IMR-90 (cell line): ENCODE data around the gene SMIM26. TPM values are rescaled to one million over a fixed set of nuclear protein-coding genes. Genes with fewer than 3 reads are reported as not detected.

Source experiments
- ATAC-seq: fragments of 200-7000 bp; cut with Tn5 transposase; 2 replicates; pipeline ENCODE4 v1.9.1; 2020; ENCODE audit warnings: low read depth, mild to moderate bottlenecking, moderate library complexity
- BruUV-seq: library from RNA; stranded (reverse); fragments of 400-500 nt; replicated peaks from 2 replicates; lab custom pipeline; 2021; lab: Mats Ljungman, UMichigan
- CTCF ChIA-PET: fragments of 300-600 bp; formaldehyde crosslinking; extraction: SDS; loops from one replicate; lab custom pipeline; 2021; ENCODE audit warnings: antibody characterized with exemption; lab: Yijun Ruan, JAX
- POLR2A ChIA-PET: fragments of 300-600 bp; sonication (Branson Sonifier 250); formaldehyde crosslinking; loops from one replicate; lab custom pipeline; 2022; ENCODE audit warnings: antibody characterized with exemption; ENCODE audit not compliant: unreplicated experiment; lab: Charles Lee
- DNase-seq: peaks from one replicate; pipeline ENCODE4 v3.0.0; 2013
- H2AFZ ChIP-seq: replicated peaks from 2 replicates; pipeline ENCODE3; 2013; ENCODE audit warnings: low read length, mild to moderate bottlenecking; ENCODE audit not compliant: poor library complexity
- H2AK5ac ChIP-seq: 2 replicates; pipeline ENCODE4 v1.6.1; 2013; ENCODE audit warnings: low read depth, low read length, inconsistent platforms
- H2AK9ac ChIP-seq: replicated peaks from 2 replicates; pipeline ENCODE3; 2013; ENCODE audit warnings: mild to moderate bottlenecking, low read depth, low read length, moderate library complexity; ENCODE audit not compliant: poor library complexity
- H2BK120ac ChIP-seq: 2 replicates; pipeline ENCODE4 v1.6.1; 2013; ENCODE audit warnings: low read depth, low read length, inconsistent platforms
- H2BK15ac ChIP-seq: 3 replicates; pipeline ENCODE4 v1.6.1; 2013; ENCODE audit warnings: low read depth, low read length, inconsistent platforms
- H2BK20ac ChIP-seq: 2 replicates; pipeline ENCODE4 v1.6.1; 2013; ENCODE audit warnings: low read depth, mild to moderate bottlenecking, inconsistent platforms, low read length, moderate library complexity
- H2BK5ac ChIP-seq: 2 replicates; pipeline ENCODE4 v1.6.1; 2013; ENCODE audit warnings: mild to moderate bottlenecking, low read depth, low read length, inconsistent platforms; ENCODE audit not compliant: poor library complexity, severe bottlenecking
- H3K14ac ChIP-seq: replicated peaks from 2 replicates; pipeline ENCODE4 v1.6.1; 2013; ENCODE audit warnings: low read depth, low read length, inconsistent platforms
- H3K18ac ChIP-seq: 2 replicates; pipeline ENCODE4 v1.6.1; 2013; ENCODE audit warnings: low read depth, low read length, control low read depth
- H3K23ac ChIP-seq: 2 replicates; pipeline ENCODE4 v1.6.1; 2013; ENCODE audit warnings: low read depth, low read length, inconsistent platforms
- H3K27ac ChIP-seq: 2 replicates; pipeline ENCODE4 v1.5.1; 2013; ENCODE audit warnings: mild to moderate bottlenecking, control low read depth, low read length; ENCODE audit not compliant: insufficient read depth
- H3K27me3 ChIP-seq: 2 replicates; pipeline ENCODE4 v1.6.1; 2013; ENCODE audit warnings: low read length; ENCODE audit not compliant: control insufficient read depth, insufficient read depth
- H3K36me3 ChIP-seq: 2 replicates; pipeline ENCODE4 v1.6.1; 2013; ENCODE audit warnings: low read length, mixed read lengths; ENCODE audit not compliant: control insufficient read depth, insufficient read depth
- H3K4ac ChIP-seq: 2 replicates; pipeline ENCODE4 v1.6.1; 2013; ENCODE audit warnings: low read depth, low read length, inconsistent platforms
- H3K4me1 ChIP-seq: 2 replicates; pipeline ENCODE4 v1.6.1; 2013; ENCODE audit warnings: low read length, mixed read lengths; ENCODE audit not compliant: control insufficient read depth, insufficient read depth
- H3K4me2 ChIP-seq: 2 replicates; pipeline ENCODE4 v1.6.1; 2013; ENCODE audit warnings: low read depth, mild to moderate bottlenecking, control low read depth, low read length, moderate library complexity
- H3K4me3 ChIP-seq: 2 replicates; pipeline ENCODE4 v1.5.1; 2013; ENCODE audit warnings: low read depth, mild to moderate bottlenecking, control low read depth, low read length, moderate library complexity; ENCODE audit not compliant: insufficient read depth
- H3K56ac ChIP-seq: 2 replicates; pipeline ENCODE4 v1.6.1; 2013; ENCODE audit warnings: low read length, inconsistent platforms; ENCODE audit not compliant: insufficient read depth; ENCODE audit errors: extremely low read depth
- H3K79me1 ChIP-seq, 2 experiments: 2 replicates each; pipeline ENCODE4 v1.6.1; 2013; ENCODE audit warnings: low read length in 2 of 2, inconsistent platforms in 1 of 2, low read depth in 1 of 2
- H3K9ac ChIP-seq: 2 replicates; pipeline ENCODE4 v1.6.1; 2013; ENCODE audit warnings: low read depth, low read length, control low read depth
- H3K9me1 ChIP-seq: 2 replicates; pipeline ENCODE4 v1.6.1; 2013; ENCODE audit warnings: low read length, inconsistent platforms; ENCODE audit not compliant: insufficient read depth
- H3K9me3 ChIP-seq: 2 replicates; pipeline ENCODE4 v1.6.1; 2013; ENCODE audit warnings: low read length; ENCODE audit not compliant: control insufficient read depth, insufficient read depth
- H4K20me1 ChIP-seq: 2 replicates; pipeline ENCODE4 v1.6.1; 2013; ENCODE audit warnings: low read length, inconsistent platforms; ENCODE audit not compliant: insufficient read depth
- H4K5ac ChIP-seq: 2 replicates; pipeline ENCODE4 v1.6.1; 2013; ENCODE audit warnings: mild to moderate bottlenecking, low read depth, low read length, control low read depth
- H4K8ac ChIP-seq, 2 experiments: 2 replicates each; pipeline ENCODE4 v1.6.1; 2013; ENCODE audit warnings: low read depth in 2 of 2, low read length in 2 of 2, control low read depth in 1 of 2, inconsistent platforms in 1 of 2
- H4K91ac ChIP-seq: 2 replicates; pipeline ENCODE4 v1.6.1; 2013; ENCODE audit warnings: low read depth, low read length, inconsistent platforms; ENCODE audit not compliant: insufficient read depth
- BHLHE40 ChIP-seq: fragments of 150-350 bp; IDR thresholded peaks from 2 replicates; pipeline ENCODE4 v1.6.1; 2016; ENCODE audit warnings: mild to moderate bottlenecking, low read depth, low read length
- CEBPB ChIP-seq: IDR thresholded peaks from 2 replicates; pipeline ENCODE4 v1.6.1; 2012; ENCODE audit warnings: low read depth, low read length, improper control_type of control experiment
- CHD1 ChIP-seq: IDR thresholded peaks from 2 replicates; pipeline ENCODE4 v1.6.1; 2012; ENCODE audit warnings: low read depth, low read length, improper control_type of control experiment
- ELK1 ChIP-seq: fragments of 150-350 bp; IDR thresholded peaks from 2 replicates; pipeline ENCODE4 v1.6.1; 2016; ENCODE audit warnings: low read depth, mild to moderate bottlenecking, low read length, moderate library complexity, borderline replicate concordance
- FOS ChIP-seq: fragments of 150-350 bp; IDR thresholded peaks from 2 replicates; pipeline ENCODE4 v1.6.1; 2016; ENCODE audit warnings: low read depth, low read length
- MAFK ChIP-seq: IDR thresholded peaks from 2 replicates; pipeline ENCODE4 v1.6.1; 2012; ENCODE audit warnings: low read depth, low read length, improper control_type of control experiment
- MAZ ChIP-seq: IDR thresholded peaks from 2 replicates; pipeline ENCODE4 v1.6.1; 2012; ENCODE audit warnings: low read depth, mild to moderate bottlenecking, low read length, improper control_type of control experiment, moderate library complexity, borderline replicate concordance
- MXI1 ChIP-seq: IDR thresholded peaks from 2 replicates; pipeline ENCODE4 v1.6.1; 2012; ENCODE audit warnings: low read depth, mild to moderate bottlenecking, low read length, moderate library complexity, borderline replicate concordance
- NFE2L2 ChIP-seq: fragments of 150-350 bp; IDR thresholded peaks from 2 replicates; pipeline ENCODE4 v1.6.1; 2016; ENCODE audit warnings: low read depth, mild to moderate bottlenecking, low read length
- POLR2A ChIP-seq: IDR thresholded peaks from 2 replicates; pipeline ENCODE4 v1.6.1; 2012; ENCODE audit warnings: mild to moderate bottlenecking, low read depth, low read length
- RAD21 ChIP-seq: IDR thresholded peaks from 2 replicates; pipeline ENCODE4 v1.6.1; 2012; ENCODE audit warnings: low read length, improper control_type of control experiment
- RFX5 ChIP-seq: IDR thresholded peaks from 2 replicates; pipeline ENCODE4 v1.8.0; 2012; ENCODE audit warnings: low read depth, mild to moderate bottlenecking, low read length, moderate library complexity
- SMC3 ChIP-seq: fragments of 150-350 bp; IDR thresholded peaks from 2 replicates; pipeline ENCODE4 v1.6.1; 2016; ENCODE audit warnings: low read depth, mild to moderate bottlenecking, antibody characterized with exemption, low read length, moderate library complexity
- USF2 ChIP-seq: fragments of 150-350 bp; IDR thresholded peaks from 2 replicates; pipeline ENCODE4 v1.6.1; 2017; ENCODE audit warnings: mild to moderate bottlenecking, antibody characterized with exemption, low read length, low read depth
- WGBS, 2 experiments: methylation state at CpG; one replicate each; pipeline versions ENCODE4 v1.1.5 to v1.1.7; 2013; ENCODE audit warnings: missing lambda C conversion rate in 2 of 2; ENCODE audit not compliant: insufficient read length in 1 of 2; ENCODE audit errors: extremely low coverage in 2 of 2; 5-methylcytosine and 5-hydroxymethylcytosine counted together
- dilution Hi-C: fragments of 300-500 bp; cut with HindIII; formaldehyde crosslinking; loops from one replicate; pipeline ENCODE4 v1.14.3; 2018; ENCODE audit warnings: low sequenced_read_pairs; ENCODE audit not compliant: unreplicated experiment
- in situ Hi-C: fragments of 300-500 bp; cut with MboI; formaldehyde crosslinking; loops from 3 replicates; pipeline ENCODE4 v1.14.3; 2019; ENCODE audit warnings: low sequenced_read_pairs, inconsistent platforms, mixed read lengths
- intact Hi-C: fragments of 100-400 bp; cut with micrococcal nuclease; formaldehyde crosslinking; loops from 2 replicates; pipeline ENCODE4 v1.10.0; 2022
- polyA plus RNA-seq, 3 experiments: library from polyadenylated mRNA; depleted of rRNA; stranded (reverse); fragments of >200 nt; gene quantifications; 2 replicates each; pipeline ENCODE4 v1.2.3, GENCODE V29; 2012; ENCODE audit warnings: low replicate concordance in 1 of 3
- total RNA-seq: library from RNA; depleted of rRNA; stranded (reverse); fragments of >200 nt; gene quantifications from 2 replicates; pipeline ENCODE4 v1.2.3, GENCODE V29; 2012

Gene SMIM26
- total and polyA plus RNA-seq, 2 of the 4 experiments (the other 2 are of a cell fraction) = 42.8 to 45.7 TPM

DNA sequence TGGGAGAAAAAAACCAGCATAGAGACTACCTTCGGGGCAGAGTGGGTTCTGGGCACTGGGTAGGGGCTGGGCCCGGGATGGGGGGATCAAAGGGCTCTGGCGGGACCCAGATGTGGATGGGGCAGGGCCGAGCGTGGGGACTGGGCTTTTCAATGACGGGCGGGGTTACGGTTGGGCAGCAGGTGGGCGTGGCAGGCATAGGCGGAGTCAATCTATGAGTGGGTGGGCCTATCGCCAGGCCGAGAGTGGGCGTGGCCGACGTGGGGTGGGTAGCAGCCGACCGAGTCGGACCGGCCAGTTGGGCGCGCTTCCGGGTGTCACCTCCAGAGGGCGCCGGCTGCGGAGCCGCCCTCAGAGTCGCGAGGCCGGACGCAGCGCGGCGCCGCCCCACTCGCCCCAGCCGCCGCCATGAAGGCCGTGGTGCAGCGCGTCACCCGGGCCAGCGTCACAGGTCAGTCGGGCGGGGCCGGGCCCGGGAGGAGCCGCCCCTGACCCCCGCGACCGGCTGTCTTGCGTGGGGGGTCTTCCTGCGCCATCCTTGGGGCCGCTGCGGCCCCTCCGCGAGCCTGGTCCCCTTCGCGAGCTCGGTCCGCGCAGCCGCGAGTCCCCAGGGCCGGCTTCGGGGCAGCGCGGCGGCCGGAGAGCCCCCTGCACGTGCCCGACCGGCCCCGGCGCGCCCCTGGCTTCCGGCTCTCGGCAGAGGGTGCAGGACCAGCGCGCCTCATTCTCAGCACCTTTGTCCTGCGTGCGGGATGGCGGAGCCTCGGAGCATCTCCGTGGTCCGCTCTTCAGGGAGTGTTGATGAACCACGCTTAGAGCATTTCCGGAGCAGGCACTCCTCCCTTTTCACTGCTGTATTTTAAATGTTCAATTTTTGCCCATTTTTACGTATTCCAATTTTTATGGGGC, 20.7 kb downstream of the SMIM26 start, which contains the start of gene DTD1 (continued):
- no peak for TF ChIP-seq CEBPB

GRCh38 chr20:18588574-18588933, 21.3 kb downstream of the SMIM26 start:
- peaks cover 8 to 26% of the 10 kb centered on the region in 2 experiments; a peak in 3 of 4 replicates for H3K79me1 ChIP-seq
- H3K27me3 ChIP-seq = no peaks in the 10 kb centered on the region
- DNase-seq (no peak), ATAC-seq (no peak)
- H4K20me1 ChIP-seq = no peaks in the 10 kb centered on the region
- peak overlapping the region; percentile 72 for H3K9ac ChIP-seq
- no peak overlapping the region for H2BK5ac ChIP-seq
- peak overlapping the region; percentile 69 for H3K4ac ChIP-seq
- in situ Hi-C loops = no loop called here
- H3K27ac ChIP-seq = peak overlapping the region; percentile 41; the same call in 1 of the 2 replicates
- no peak overlapping the region for H2AK5ac ChIP-seq
- dilution Hi-C loops = no loop called here
- H3K23ac ChIP-seq = peak overlapping the region; percentile 86
- H4K8ac ChIP-seq = peak overlapping the region; percentile 46 to 85
- H3K9me3 ChIP-seq = no peaks in the 10 kb centered on the region
- no peak overlapping the region for H3K56ac ChIP-seq
- peak overlapping the region; percentile 53; the same call in 1 of the 2 replicates for H4K91ac ChIP-seq
- ChIA-PET CTCF (no interaction called here), POLR2A (no interaction called here)
- H2AK9ac ChIP-seq = peak overlapping the region; percentile 96
- H2BK15ac ChIP-seq = no peak overlapping the region
- H2AFZ ChIP-seq = peak overlapping the region; percentile 93
- no peaks in the 10 kb centered on the region for H3K4me1 ChIP-seq
- H2BK120ac ChIP-seq = no peak overlapping the region; the same call in 1 of the 2 replicates
- H3K18ac ChIP-seq = no peak overlapping the region
- H4K5ac ChIP-seq = peak overlapping the region; percentile 13
- peak overlapping the region; percentile 75 for H3K4me3 ChIP-seq
- 3% methylated on average over 5 of the region's 18 CpGs; no CpG with 5 or more reads in 1 of the 2 experiments for WGBS, 2 experiments
- peak overlapping the region; percentile 74 for H3K14ac ChIP-seq
- BruUV-seq = TSS peak; percentile 50
- H2BK20ac ChIP-seq = no peak overlapping the region
- H3K4me2 ChIP-seq = peak overlapping the region; percentile 68
- peaks cover under 1% of the 10 kb centered on the region; the same call in 1 of the 2 replicates for H3K9me1 ChIP-seq
- intact Hi-C loops = loop anchor here (5.0 kb wide), 1 partner anchor 994 kb away; no protein-coding TSS in a partner anchor
- H3K36me3 ChIP-seq = no peaks in the 10 kb centered on the region
- TF ChIP-seq ELK1 = no peak
- TF ChIP-seq FOS = no peak
- TF ChIP-seq RAD21 = no peak
- TF ChIP-seq MAZ = no peak
- TF ChIP-seq POLR2A = no peak
- TF ChIP-seq MXI1 = no peak
- no peak for TF ChIP-seq CEBPB
- TF ChIP-seq USF2 = no peak
- TF ChIP-seq MAFK = no peak
- TF ChIP-seq NFE2L2 = no peak
- TF ChIP-seq CHD1 = no peak
- no peak for TF ChIP-seq BHLHE40
- TF ChIP-seq RFX5 = no peak
- TF ChIP-seq SMC3 = no peak
